ENCODE results near the gene PKIG.

PKIG gene

GRCh38 chr20:44633872-44634600 lies 51.7 kb downstream of the PKIG start:
- TF ChIP-seq FOXP2 (optimal IDR thresholded peaks at IDR 0.05; ENCODE audit: borderline replicate concordance, extremely low read depth, extremely low read length, insufficient read depth) (no peak), TAF1 (IDR thresholded peaks at IDR 0.05; ENCODE audit: borderline replicate concordance, insufficient read depth, low read length) (no peak), POLR2AphosphoS5 (IDR thresholded peaks at IDR 0.05; ENCODE audit: low read depth, low read length) (no peak), SIN3A (IDR thresholded peaks at IDR 0.05; ENCODE audit: borderline replicate concordance, insufficient read depth, low read length) (no peak)
- TF ChIP-seq, protein P1, sequence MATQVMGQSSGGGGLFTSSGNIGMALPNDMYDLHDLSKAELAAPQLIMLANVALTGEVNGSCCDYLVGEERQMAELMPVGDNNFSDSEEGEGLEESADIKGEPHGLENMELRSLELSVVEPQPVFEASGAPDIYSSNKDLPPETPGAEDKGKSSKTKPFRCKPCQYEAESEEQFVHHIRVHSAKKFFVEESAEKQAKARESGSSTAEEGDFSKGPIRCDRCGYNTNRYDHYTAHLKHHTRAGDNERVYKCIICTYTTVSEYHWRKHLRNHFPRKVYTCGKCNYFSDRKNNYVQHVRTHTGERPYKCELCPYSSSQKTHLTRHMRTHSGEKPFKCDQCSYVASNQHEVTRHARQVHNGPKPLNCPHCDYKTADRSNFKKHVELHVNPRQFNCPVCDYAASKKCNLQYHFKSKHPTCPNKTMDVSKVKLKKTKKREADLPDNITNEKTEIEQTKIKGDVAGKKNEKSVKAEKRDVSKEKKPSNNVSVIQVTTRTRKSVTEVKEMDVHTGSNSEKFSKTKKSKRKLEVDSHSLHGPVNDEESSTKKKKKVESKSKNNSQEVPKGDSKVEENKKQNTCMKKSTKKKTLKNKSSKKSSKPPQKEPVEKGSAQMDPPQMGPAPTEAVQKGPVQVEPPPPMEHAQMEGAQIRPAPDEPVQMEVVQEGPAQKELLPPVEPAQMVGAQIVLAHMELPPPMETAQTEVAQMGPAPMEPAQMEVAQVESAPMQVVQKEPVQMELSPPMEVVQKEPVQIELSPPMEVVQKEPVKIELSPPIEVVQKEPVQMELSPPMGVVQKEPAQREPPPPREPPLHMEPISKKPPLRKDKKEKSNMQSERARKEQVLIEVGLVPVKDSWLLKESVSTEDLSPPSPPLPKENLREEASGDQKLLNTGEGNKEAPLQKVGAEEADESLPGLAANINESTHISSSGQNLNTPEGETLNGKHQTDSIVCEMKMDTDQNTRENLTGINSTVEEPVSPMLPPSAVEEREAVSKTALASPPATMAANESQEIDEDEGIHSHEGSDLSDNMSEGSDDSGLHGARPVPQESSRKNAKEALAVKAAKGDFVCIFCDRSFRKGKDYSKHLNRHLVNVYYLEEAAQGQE (IDR thresholded peaks at IDR 0.05; ENCODE audit: insufficient read depth in 1 of 2, low read depth in 2 of 2, low read length in 2 of 2): no peak

DNA sequence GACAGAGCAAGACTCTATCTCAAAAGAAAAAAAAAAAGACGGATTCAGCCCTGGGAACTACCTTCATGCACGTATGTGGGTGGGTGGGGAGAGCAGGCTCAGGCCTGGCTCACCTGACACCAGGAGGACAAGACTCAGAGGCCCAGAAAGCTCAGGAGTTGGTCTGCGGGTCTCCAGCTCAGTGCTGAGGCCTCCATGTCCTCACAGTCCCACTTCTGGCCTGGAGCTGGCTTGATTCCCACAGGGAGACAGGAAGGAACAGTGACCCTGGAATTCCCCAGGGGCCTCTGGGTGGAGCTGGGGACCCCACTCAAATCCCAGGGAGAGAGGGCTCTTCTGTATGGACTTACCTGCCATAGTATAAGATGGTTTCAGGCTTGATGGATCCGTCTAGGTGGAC lies 53.5 kb downstream of the PKIG start:
- TF ChIP-seq, protein P1 (IDR thresholded peaks at IDR 0.05; ENCODE audit: insufficient read depth in 1 of 2, low read depth in 2 of 2, low read length in 2 of 2): no peak
- TF ChIP-seq TAF1 (IDR thresholded peaks at IDR 0.05; ENCODE audit: borderline replicate concordance, insufficient read depth, low read length): no peak
- TF ChIP-seq SIN3A (IDR thresholded peaks at IDR 0.05; ENCODE audit: borderline replicate concordance, insufficient read depth, low read length): no peak
- TF ChIP-seq FOXP2 (optimal IDR thresholded peaks at IDR 0.05; ENCODE audit: borderline replicate concordance, extremely low read depth, extremely low read length, insufficient read depth): no peak
- TF ChIP-seq POLR2AphosphoS5 (IDR thresholded peaks at IDR 0.05; ENCODE audit: low read depth, low read length): no peak

DNA sequence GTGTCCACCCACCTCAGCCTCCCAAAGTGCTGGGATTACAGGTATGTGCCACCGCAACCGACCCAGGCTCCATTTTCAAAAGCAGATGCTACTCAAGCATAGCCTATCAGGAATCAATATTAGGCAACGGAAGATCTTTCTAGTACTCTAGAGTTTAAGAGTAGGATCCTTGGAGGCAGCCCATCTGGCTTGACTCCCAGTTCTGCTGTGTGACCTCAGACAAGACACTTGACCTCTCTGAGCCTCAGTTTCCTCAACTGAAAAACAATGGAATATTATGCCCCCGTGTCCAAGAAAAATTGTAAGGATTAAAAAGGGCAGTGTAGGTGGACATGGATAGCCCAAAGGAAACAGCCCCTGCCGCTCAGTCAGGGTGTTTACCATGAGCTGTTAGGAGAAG lies 54.7 kb downstream of the PKIG start:
- no peak for TF ChIP-seq SIN3A (IDR thresholded peaks at IDR 0.05; ENCODE audit: borderline replicate concordance, insufficient read depth, low read length)
- no peak for TF ChIP-seq FOXP2 (optimal IDR thresholded peaks at IDR 0.05; ENCODE audit: borderline replicate concordance, extremely low read depth, extremely low read length, insufficient read depth)
- no peak for TF ChIP-seq TAF1 (IDR thresholded peaks at IDR 0.05; ENCODE audit: borderline replicate concordance, insufficient read depth, low read length)
- TF ChIP-seq, protein P1 (IDR thresholded peaks at IDR 0.05; ENCODE audit: insufficient read depth in 1 of 2, low read depth in 2 of 2, low read length in 2 of 2): no peak
- TF ChIP-seq POLR2AphosphoS5 (IDR thresholded peaks at IDR 0.05; ENCODE audit: low read depth, low read length): no peak

DNA sequence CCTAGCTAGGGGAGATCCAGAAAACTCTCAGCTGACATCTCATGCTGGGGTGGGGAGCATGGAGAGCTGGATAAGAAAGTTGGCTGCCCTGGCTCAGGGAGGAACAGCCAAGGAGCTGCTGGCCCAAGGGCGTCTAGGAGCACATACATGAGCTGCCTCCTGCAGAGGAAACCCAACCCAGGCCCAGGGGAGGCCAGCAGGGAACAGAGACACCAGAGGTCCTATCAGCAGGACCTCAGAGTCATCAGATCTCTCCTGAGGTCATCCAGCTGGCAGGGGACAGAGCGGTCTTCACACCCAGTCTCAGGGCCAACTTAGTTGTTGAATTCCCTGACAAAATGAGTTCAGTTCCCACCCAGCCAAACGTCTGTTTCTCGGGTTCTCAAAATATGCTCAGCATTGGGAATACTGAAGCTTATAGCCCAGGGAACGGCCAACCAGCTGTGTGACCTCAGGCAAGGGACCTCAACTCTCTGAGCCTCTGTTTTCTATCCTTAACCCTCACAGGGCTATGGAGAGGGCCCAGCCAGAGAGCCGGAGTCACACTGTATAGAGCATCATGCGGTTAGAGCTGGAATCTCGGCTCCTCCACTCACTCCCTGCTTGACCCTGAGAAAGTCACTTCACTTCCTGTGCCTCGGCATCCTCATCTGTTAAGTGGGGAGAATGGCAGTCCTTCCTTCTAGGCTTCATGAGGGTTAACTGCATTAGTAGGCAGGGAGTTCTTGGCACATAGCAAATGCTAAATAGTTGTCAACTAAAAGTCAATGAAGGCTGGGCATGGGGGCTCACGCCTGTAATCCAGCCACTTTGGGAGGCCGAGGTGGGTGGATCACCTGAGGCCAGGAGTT lies 55.4 kb downstream of the PKIG start:
- TF ChIP-seq, protein P1 (IDR thresholded peaks at IDR 0.05; ENCODE audit: insufficient read depth in 1 of 2, low read depth in 2 of 2, low read length in 2 of 2): no peak
- TF ChIP-seq SIN3A (IDR thresholded peaks at IDR 0.05; ENCODE audit: borderline replicate concordance, insufficient read depth, low read length): no peak
- no peak for TF ChIP-seq TAF1 (IDR thresholded peaks at IDR 0.05; ENCODE audit: borderline replicate concordance, insufficient read depth, low read length)
- TF ChIP-seq FOXP2 (optimal IDR thresholded peaks at IDR 0.05; ENCODE audit: borderline replicate concordance, extremely low read depth, extremely low read length, insufficient read depth): no peak
- no peak for TF ChIP-seq POLR2AphosphoS5 (IDR thresholded peaks at IDR 0.05; ENCODE audit: low read depth, low read length)
